ENCODE results near the gene DHCR24.

DNA sequence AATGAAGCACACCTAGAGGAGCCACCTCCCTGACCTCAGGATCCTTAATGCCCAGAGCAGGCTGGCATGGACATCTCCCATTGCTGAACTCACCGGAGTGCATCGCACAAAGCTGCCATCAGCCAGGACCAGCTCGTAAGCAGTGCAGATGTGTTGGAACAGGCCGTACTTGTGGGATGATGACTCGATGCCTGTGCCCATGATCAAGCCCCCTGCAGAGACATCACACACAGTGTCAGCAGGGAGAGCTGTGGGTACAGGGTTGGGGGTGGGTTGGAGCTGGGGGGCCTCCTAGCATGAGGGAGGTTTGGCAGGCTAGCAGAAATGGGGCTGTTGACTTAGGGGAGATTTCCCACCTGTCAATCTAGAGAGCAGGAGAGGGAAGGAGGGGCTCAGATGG lies 12.0 kb downstream of the DHCR24 start:
- TF ChIP-seq ELF4 (CRISPR knock-in tag; IDR thresholded peaks at IDR 0.05; ENCODE audit: low read depth) (no peak), MXD4 (CRISPR knock-in tag; IDR thresholded peaks at IDR 0.05; ENCODE audit: borderline replicate concordance) (no peak), TEAD1 (CRISPR knock-in tag; IDR thresholded peaks at IDR 0.05) (no peak)
